Skin of body (tissue), 2 donors: ENCODE results near the gene TMCC1. TPM values are rescaled to one million over a fixed set of nuclear protein-coding genes. Genes with fewer than 3 reads are reported as not detected.
"Not testable (repeated sequence)": the region's sequence is repeated elsewhere in the genome, so short reads cannot be mapped to it uniquely, and the experiment has no call there.

Experiments used
- DNase-seq: peaks from one replicate; lab custom pipeline; 2025; lab: John Stamatoyannopoulos, UW
- total RNA-seq: library from RNA; depleted of rRNA; stranded (reverse); fragments of >200 nt; gene quantifications from one replicate; pipeline ENCODE4 v1.2.3, GENCODE V29; 2014

The TMCC1 gene
- total RNA-seq, 1 donor from 2014 or later, result 21.5 TPM

GRCh38 chr3:129773691-129774663 lies 119.5 kb downstream of the TMCC1 start:
- DNase-seq, result no peak

GRCh38 chr3:129770604-129771003 lies 122.9 kb downstream of the TMCC1 start:
- no peak for DNase-seq

- no peak for DNase-seq
Measured at GRCh38 chr3:129769616-129770015, 123.9 kb downstream of the TMCC1 start.

GRCh38 chr3:129768728-129769127 lies 124.8 kb downstream of the TMCC1 start:
- DNase-seq, result no peak

- DNase-seq, result no peak
Measured at GRCh38 chr3:129766135-129766534, 127.4 kb downstream of the TMCC1 start.

- no peak for DNase-seq
Measured at GRCh38 chr3:129764090-129764489, 129.4 kb downstream of the TMCC1 start.

GRCh38 chr3:129758785-129759320 lies 134.7 kb downstream of the TMCC1 start:
- no peak for DNase-seq

GRCh38 chr3:129758306-129758705 lies 135.2 kb downstream of the TMCC1 start:
- DNase-seq, result no peak

- DNase-seq, result peak; percentile 5
Measured at GRCh38 chr3:129756871-129757270, 136.6 kb downstream of the TMCC1 start.

GRCh38 chr3:129751105-129751504 lies 142.4 kb downstream of the TMCC1 start:
- not testable (repeated sequence) for DNase-seq

- DNase-seq, result no peak
Measured at GRCh38 chr3:129749692-129750091, 143.8 kb downstream of the TMCC1 start.

GRCh38 chr3:129747992-129748391 lies 145.5 kb downstream of the TMCC1 start:
- DNase-seq, result no peak

GRCh38 chr3:129747136-129747535 lies 146.4 kb downstream of the TMCC1 start:
- DNase-seq, result no peak

GRCh38 chr3:129746629-129747028 lies 146.9 kb downstream of the TMCC1 start:
- no peak for DNase-seq

- peak; percentile 27 for DNase-seq
Measured at GRCh38 chr3:129745253-129745652, 148.3 kb downstream of the TMCC1 start.

- no peak for DNase-seq
Measured at GRCh38 chr3:129741794-129742193, 151.7 kb downstream of the TMCC1 start.

- no peak for DNase-seq
Measured at GRCh38 chr3:129740090-129740489, 153.4 kb downstream of the TMCC1 start.

- DNase-seq, result no peak
Measured at GRCh38 chr3:129739634-129740033, 153.9 kb downstream of the TMCC1 start.

GRCh38 chr3:129738172-129738571 lies 155.3 kb downstream of the TMCC1 start:
- no peak for DNase-seq

- DNase-seq, result no peak
Measured at GRCh38 chr3:129736070-129736469, 157.4 kb downstream of the TMCC1 start.

- no peak for DNase-seq
Measured at GRCh38 chr3:129735638-129736037, 157.9 kb downstream of the TMCC1 start.

- DNase-seq, result no peak
Measured at GRCh38 chr3:129734449-129734848, 159.1 kb downstream of the TMCC1 start.
